Measurements from ENCODE around the gene DAB1.

Gene DAB1

GRCh38 chr1:57034713-57035112 is 389.1 kb downstream of the DAB1 start:
- DNase-seq (ENCODE audit: low read depth in 1 of 2, low spot score in 1 of 2), result no peak

GRCh38 chr1:57033222-57034001 is 390.4 kb downstream of the DAB1 start:
- no peak for DNase-seq (ENCODE audit: low read depth in 1 of 2, low spot score in 1 of 2)

GRCh38 chr1:57026624-57027354 is 397.1 kb downstream of the DAB1 start:
- no peak for DNase-seq (ENCODE audit: low read depth in 1 of 2, low spot score in 1 of 2)

- DNase-seq (ENCODE audit: low read depth in 1 of 2, low spot score in 1 of 2), result no peak
These were observed 399.0 kb downstream of the DAB1 start for GRCh38 chr1:57024855-57025254.

- no peak for DNase-seq (ENCODE audit: low read depth in 1 of 2, low spot score in 1 of 2)
These were observed 399.4 kb downstream of the DAB1 start for GRCh38 chr1:57024428-57024827.

- DNase-seq (ENCODE audit: low read depth in 1 of 2, low spot score in 1 of 2), result no peak
These were observed 403.6 kb downstream of the DAB1 start for GRCh38 chr1:57020216-57020615.

GRCh38 chr1:57019236-57019839 is 404.5 kb downstream of the DAB1 start:
- DNase-seq (ENCODE audit: low read depth in 1 of 2, low spot score in 1 of 2), result no peak

- no peak for DNase-seq (ENCODE audit: low read depth in 1 of 2, low spot score in 1 of 2)
These were observed 405.7 kb downstream of the DAB1 start for GRCh38 chr1:57018119-57018518.

GRCh38 chr1:57017717-57018116 is 406.1 kb downstream of the DAB1 start:
- DNase-seq (ENCODE audit: low read depth in 1 of 2, low spot score in 1 of 2), result no peak

GRCh38 chr1:57017200-57017599 is 406.7 kb downstream of the DAB1 start:
- no peak for DNase-seq (ENCODE audit: low read depth in 1 of 2, low spot score in 1 of 2)

- no peak for DNase-seq (ENCODE audit: low read depth in 1 of 2, low spot score in 1 of 2)
These were observed 408.8 kb downstream of the DAB1 start for GRCh38 chr1:57015071-57015470.

GRCh38 chr1:57013522-57013921 is 410.3 kb downstream of the DAB1 start:
- no peak for DNase-seq (ENCODE audit: low read depth in 1 of 2, low spot score in 1 of 2)

- DNase-seq (ENCODE audit: low read depth in 1 of 2, low spot score in 1 of 2), result no peak
These were observed 411.5 kb downstream of the DAB1 start for GRCh38 chr1:57012315-57012714.

- no peak for DNase-seq (ENCODE audit: low read depth in 1 of 2, low spot score in 1 of 2)
These were observed 413.3 kb downstream of the DAB1 start for GRCh38 chr1:57010511-57010910.

GRCh38 chr1:57007948-57008347 is 415.9 kb downstream of the DAB1 start:
- DNase-seq (ENCODE audit: low read depth in 1 of 2, low spot score in 1 of 2), result no peak

GRCh38 chr1:57007472-57007871 is 416.4 kb downstream of the DAB1 start:
- no peak for DNase-seq (ENCODE audit: low read depth in 1 of 2, low spot score in 1 of 2)

- no peak for DNase-seq (ENCODE audit: low read depth in 1 of 2, low spot score in 1 of 2)
These were observed 420.3 kb downstream of the DAB1 start for GRCh38 chr1:57003398-57004139.

GRCh38 chr1:56995414-56996100 is 428.3 kb downstream of the DAB1 start:
- no peak for DNase-seq (ENCODE audit: low read depth in 1 of 2, low spot score in 1 of 2)

- DNase-seq (ENCODE audit: low read depth in 1 of 2, low spot score in 1 of 2), result no peak
These were observed 430.4 kb downstream of the DAB1 start for GRCh38 chr1:56993475-56993874.

- DNase-seq (ENCODE audit: low read depth in 1 of 2, low spot score in 1 of 2), result no peak
These were observed 431.3 kb downstream of the DAB1 start for GRCh38 chr1:56992318-56993125.

All from activated T-helper 1 cell treated with anti-CD3 and anti-CD28 coated beads, Interleukin-2, amount 50 U/mL, for 16 hours (primary cell).